ENCODE data around the gene HNRNPH1. TPM values are rescaled to one million over a fixed set of nuclear protein-coding genes. Genes with fewer than 3 reads are reported as not detected.
A peak's percentile ranks its signal among the peaks of the same experiment; 100 is the strongest.

Gene HNRNPH1
- total and polyA plus RNA-seq, 2 donors (not counting 1 experiment from before 2014, with no cell fraction given): 214 to 689 TPM

GRCh38 chr5:179623906-179624741 is 653 bp upstream of the HNRNPH1 start:
- no peaks in the 10 kb centered on the region for H3K27me3 ChIP-seq (ENCODE audit: control insufficient read depth, insufficient read depth, low read length)
- peaks cover 42% of the 10 kb centered on the region for H3K79me2 ChIP-seq (ENCODE audit: control insufficient read depth, insufficient read depth, low read length)
- peak; percentile 85 to 91 for DNase-seq (ENCODE audit: low read depth in 2 of 2)
- peak overlapping the region; percentile 91 for H3K4me2 ChIP-seq (ENCODE audit: extremely low read depth, insufficient read depth, low read length)
- peak overlapping the region; percentile 84 for H3K9ac ChIP-seq (ENCODE audit: insufficient read depth, low read length)
- peak overlapping the region; percentile 96 for H3K27ac ChIP-seq (ENCODE audit: insufficient read depth, low read length)
- H3K9me3 ChIP-seq (ENCODE audit: control insufficient read depth, insufficient read depth, low read depth, low read length): no peaks in the 10 kb centered on the region
- H3K36me3 ChIP-seq (ENCODE audit: control insufficient read depth, insufficient read depth, low read length): peaks cover 2% of the 10 kb centered on the region
- H4K20me1 ChIP-seq (ENCODE audit: control insufficient read depth, extremely low read depth, insufficient read depth, low read length): peaks cover 23% of the 10 kb centered on the region
- no peak for TF ChIP-seq EZH2 (IDR thresholded peaks at IDR 0.05; ENCODE audit: low read length, missing control alignments)
- no peak for TF ChIP-seq CTCF (conservative IDR thresholded peaks at IDR 0.05 in 1 of 2, IDR thresholded peaks at IDR 0.05 in 1 of 2; ENCODE audit: low read depth in 1 of 2, low read length in 2 of 2)
- peak overlapping the region; percentile 72 for H2AFZ ChIP-seq (ENCODE audit: low read length)
- peaks cover 9% of the 10 kb centered on the region for H3K4me1 ChIP-seq (ENCODE audit: control insufficient read depth, extremely low read depth, insufficient read depth, low read length)
- peak overlapping the region; percentile 50 to 73 (median 68) for H3K4me3 ChIP-seq (replicated peaks in 1 of 4; ENCODE audit: control extremely low read depth in 1 of 4, insufficient read depth in 1 of 4, low read depth in 3 of 4, low read length in 4 of 4)

- H3K79me2 ChIP-seq (ENCODE audit: control insufficient read depth, insufficient read depth, low read length): peaks cover 67% of the 10 kb centered on the region
- DNase-seq (ENCODE audit: low read depth in 2 of 2): no peak
- no peak overlapping the region for H2AFZ ChIP-seq (ENCODE audit: low read length)
- H3K27me3 ChIP-seq (ENCODE audit: control insufficient read depth, insufficient read depth, low read length): no peaks in the 10 kb centered on the region
- H3K9ac ChIP-seq (ENCODE audit: insufficient read depth, low read length): peak overlapping the region; percentile 62
- H3K4me2 ChIP-seq (ENCODE audit: extremely low read depth, insufficient read depth, low read length): peak overlapping the region; percentile 88
- peak overlapping the region; percentile 56 for H3K27ac ChIP-seq (ENCODE audit: insufficient read depth, low read length)
- no peaks in the 10 kb centered on the region for H3K9me3 ChIP-seq (ENCODE audit: control insufficient read depth, insufficient read depth, low read depth, low read length)
- peaks cover 23% of the 10 kb centered on the region for H4K20me1 ChIP-seq (ENCODE audit: control insufficient read depth, extremely low read depth, insufficient read depth, low read length)
- peak overlapping the region; percentile 75 to 97 (median 83) for H3K4me3 ChIP-seq (replicated peaks in 1 of 4; ENCODE audit: control extremely low read depth in 1 of 4, insufficient read depth in 1 of 4, low read depth in 3 of 4, low read length in 4 of 4)
- H3K4me1 ChIP-seq (ENCODE audit: control insufficient read depth, extremely low read depth, insufficient read depth, low read length): peaks cover 9% of the 10 kb centered on the region
- H3K36me3 ChIP-seq (ENCODE audit: control insufficient read depth, insufficient read depth, low read length): peaks cover 6% of the 10 kb centered on the region
- TF ChIP-seq EZH2 (IDR thresholded peaks at IDR 0.05; ENCODE audit: low read length, missing control alignments) (no peak), CTCF (conservative IDR thresholded peaks at IDR 0.05 in 1 of 2, IDR thresholded peaks at IDR 0.05 in 1 of 2; ENCODE audit: low read depth in 1 of 2, low read length in 2 of 2) (no peak)
These were observed 1.8 kb downstream of the HNRNPH1 start for GRCh38 chr5:179621551-179622214.

- Histone ChIP-seq H3K79me2 (ENCODE audit: control insufficient read depth, insufficient read depth, low read length) (peaks cover 75% of the 10 kb centered on the region), H3K9me3 (ENCODE audit: control insufficient read depth, insufficient read depth, low read depth, low read length) (no peaks in the 10 kb centered on the region), H3K36me3 (ENCODE audit: control insufficient read depth, insufficient read depth, low read length) (peaks cover 13% of the 10 kb centered on the region), H3K27me3 (ENCODE audit: control insufficient read depth, insufficient read depth, low read length) (no peaks in the 10 kb centered on the region), H4K20me1 (ENCODE audit: control insufficient read depth, extremely low read depth, insufficient read depth, low read length) (peaks cover 23% of the 10 kb centered on the region), H3K4me2 (ENCODE audit: extremely low read depth, insufficient read depth, low read length) (peak overlapping the region; percentile 88), H3K9ac (ENCODE audit: insufficient read depth, low read length) (no peak overlapping the region), H2AFZ (ENCODE audit: low read length) (no peak overlapping the region), H3K4me1 (ENCODE audit: control insufficient read depth, extremely low read depth, insufficient read depth, low read length) (peaks cover 9% of the 10 kb centered on the region), H3K27ac (ENCODE audit: insufficient read depth, low read length) (peak overlapping the region; percentile 56), H3K4me3 (replicated peaks in 1 of 4; ENCODE audit: control extremely low read depth in 1 of 4, insufficient read depth in 1 of 4, low read depth in 3 of 4, low read length in 4 of 4) (peak overlapping the region; percentile 75 to 97 (median 83))
- peak in 1 of 2 donors; percentile 57 for DNase-seq (ENCODE audit: low read depth in 2 of 2)
- TF ChIP-seq CTCF (conservative IDR thresholded peaks at IDR 0.05 in 1 of 2, IDR thresholded peaks at IDR 0.05 in 1 of 2; ENCODE audit: low read depth in 1 of 2, low read length in 2 of 2) (no peak), EZH2 (IDR thresholded peaks at IDR 0.05; ENCODE audit: low read length, missing control alignments) (no peak)
These were observed 2.6 kb downstream of the HNRNPH1 start for GRCh38 chr5:179620703-179621350.
